ENCODE measurements around the gene WDR1. TPM values are rescaled to one million over a fixed set of nuclear protein-coding genes. Genes with fewer than 3 reads are reported as not detected.
A peak's percentile ranks its signal among the peaks of the same experiment; 100 is the strongest.

The WDR1 gene
- total RNA-seq, 4 donors from 2014 or later = 122 to 238 (median 213) TPM

GRCh38 chr4:10114607-10115006, 2.0 kb downstream of the WDR1 start:
- intact Hi-C loops (cut with DNase I) = loop anchor here (10.0 kb wide), 1 partner anchor 100 kb away; no protein-coding TSS in a partner anchor
- TF ChIP-seq, protein P1, sequence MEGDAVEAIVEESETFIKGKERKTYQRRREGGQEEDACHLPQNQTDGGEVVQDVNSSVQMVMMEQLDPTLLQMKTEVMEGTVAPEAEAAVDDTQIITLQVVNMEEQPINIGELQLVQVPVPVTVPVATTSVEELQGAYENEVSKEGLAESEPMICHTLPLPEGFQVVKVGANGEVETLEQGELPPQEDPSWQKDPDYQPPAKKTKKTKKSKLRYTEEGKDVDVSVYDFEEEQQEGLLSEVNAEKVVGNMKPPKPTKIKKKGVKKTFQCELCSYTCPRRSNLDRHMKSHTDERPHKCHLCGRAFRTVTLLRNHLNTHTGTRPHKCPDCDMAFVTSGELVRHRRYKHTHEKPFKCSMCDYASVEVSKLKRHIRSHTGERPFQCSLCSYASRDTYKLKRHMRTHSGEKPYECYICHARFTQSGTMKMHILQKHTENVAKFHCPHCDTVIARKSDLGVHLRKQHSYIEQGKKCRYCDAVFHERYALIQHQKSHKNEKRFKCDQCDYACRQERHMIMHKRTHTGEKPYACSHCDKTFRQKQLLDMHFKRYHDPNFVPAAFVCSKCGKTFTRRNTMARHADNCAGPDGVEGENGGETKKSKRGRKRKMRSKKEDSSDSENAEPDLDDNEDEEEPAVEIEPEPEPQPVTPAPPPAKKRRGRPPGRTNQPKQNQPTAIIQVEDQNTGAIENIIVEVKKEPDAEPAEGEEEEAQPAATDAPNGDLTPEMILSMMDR (IDR thresholded peaks at IDR 0.05) = no peak
- no peak for TF ChIP-seq POLR2A (IDR thresholded peaks at IDR 0.05)
- peak overlapping the region in 1 of 3 donors; percentile 69 for H3K4me3 ChIP-seq (replicated peaks in 1 of 3)
- H3K27ac ChIP-seq = peak overlapping the region in 1 of 3 donors; percentile 100
- H3K36me3 ChIP-seq = peaks cover 27 to 29% of the 10 kb centered on the region in 2 donors
- no peak for DNase-seq
- WGBS, 2 donors = 88% methylated on average over 3 to 7 of the region's 7 CpGs
- H3K9me3 ChIP-seq = no peaks in the 10 kb centered on the region
- H3K4me1 ChIP-seq = peaks cover 36 to 68% of the 10 kb centered on the region in 2 donors
- H3K27me3 ChIP-seq = no peaks in the 10 kb centered on the region

DNA sequence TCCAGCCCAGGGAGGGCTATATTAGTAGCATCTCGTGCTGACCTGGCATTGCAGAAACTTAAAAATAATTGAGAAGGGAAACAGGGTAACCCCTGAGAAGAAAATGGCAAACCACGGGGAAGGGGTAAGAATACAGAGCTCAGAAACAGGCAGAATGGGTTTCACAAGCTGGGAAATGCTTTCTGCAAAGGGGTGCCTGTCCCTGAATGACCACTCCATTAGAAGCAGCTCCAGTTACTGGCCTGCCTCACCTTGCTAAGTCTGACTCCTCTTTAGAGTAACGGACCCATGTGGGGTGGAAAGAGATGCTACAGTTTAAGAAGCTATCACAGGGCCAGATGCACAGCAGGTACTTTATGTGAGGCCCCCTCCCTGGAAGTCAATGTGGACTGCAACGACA, 2.5 kb downstream of the WDR1 start:
- DNase-seq = no peak
- peaks cover 36 to 68% of the 10 kb centered on the region in 2 donors for H3K4me1 ChIP-seq
- H3K27me3 ChIP-seq = no peaks in the 10 kb centered on the region
- intact Hi-C loops (cut with DNase I) = loop anchor here (10.0 kb wide), 1 partner anchor 99 kb away; no protein-coding TSS in a partner anchor
- H3K27ac ChIP-seq = no peak overlapping the region
- TF ChIP-seq, protein P1 (IDR thresholded peaks at IDR 0.05) = no peak
- TF ChIP-seq POLR2A (IDR thresholded peaks at IDR 0.05) = no peak
- H3K9me3 ChIP-seq = no peaks in the 10 kb centered on the region
- H3K4me3 ChIP-seq (replicated peaks in 1 of 3) = no peak overlapping the region
- H3K36me3 ChIP-seq = peaks cover 27 to 29% of the 10 kb centered on the region in 2 donors
- WGBS, 2 donors = 84 to 93% methylated on average over 4 of the region's 4 CpGs

GRCh38 chr4:10113362-10114047, 3.1 kb downstream of the WDR1 start:
- H3K27me3 ChIP-seq = no peaks in the 10 kb centered on the region
- TF ChIP-seq, protein P1 (IDR thresholded peaks at IDR 0.05) = no peak
- TF ChIP-seq POLR2A (IDR thresholded peaks at IDR 0.05) = no peak
- no peak overlapping the region for H3K27ac ChIP-seq
- intact Hi-C loops (cut with DNase I) = loop anchor here (10.0 kb wide), 1 partner anchor 99 kb away; no protein-coding TSS in a partner anchor
- WGBS, 2 donors = 75 to 89% methylated on average over 12 of the region's 12 CpGs
- H3K4me1 ChIP-seq = peaks cover 36 to 68% of the 10 kb centered on the region in 2 donors
- DNase-seq = no peak
- no peak overlapping the region for H3K4me3 ChIP-seq (replicated peaks in 1 of 3)
- peaks cover 27 to 29% of the 10 kb centered on the region in 2 donors for H3K36me3 ChIP-seq
- H3K9me3 ChIP-seq = no peaks in the 10 kb centered on the region

- no peaks in the 10 kb centered on the region for H3K9me3 ChIP-seq
- intact Hi-C loops (cut with DNase I) = loop anchor here (10.0 kb wide), 1 partner anchor 98 kb away; no protein-coding TSS in a partner anchor
- peaks cover 39 to 68% of the 10 kb centered on the region in 2 donors for H3K4me1 ChIP-seq
- no peak overlapping the region for H3K4me3 ChIP-seq (replicated peaks in 1 of 3)
- peaks cover 27 to 33% of the 10 kb centered on the region in 2 donors for H3K36me3 ChIP-seq
- no peaks in the 10 kb centered on the region for H3K27me3 ChIP-seq
- no peak overlapping the region for H3K27ac ChIP-seq
- TF ChIP-seq, protein P1 (IDR thresholded peaks at IDR 0.05) = no peak
- TF ChIP-seq POLR2A (IDR thresholded peaks at IDR 0.05) = no peak
- 93 to 95% methylated on average over 16 of the region's 16 CpGs for WGBS, 2 donors
- no peak for DNase-seq
Observed at GRCh38 chr4:10112658-10113284, 3.8 kb downstream of the WDR1 start.

All from thyroid gland (tissue), 4 donors.